GM21737 (cell line): ENCODE data around the gene ATP6V1F.
A peak's percentile ranks its signal among the peaks of the same experiment; 100 is the strongest.

Experiments used
- ATAC-seq: cut with Tn5 transposase; IDR thresholded peaks from one replicate; pipeline ENCODE4 v1.9.1; 2021; ENCODE audit warnings: mild to moderate bottlenecking, moderate library complexity; ENCODE audit not compliant: unreplicated experiment

ATP6V1F gene

GRCh38 chr7:128867241-128867640, 4.6 kb downstream of the ATP6V1F start:
- ATAC-seq: no peak

GRCh38 chr7:128867842-128868623, 5.4 kb downstream of the ATP6V1F start:
- ATAC-seq: no peak

- ATAC-seq: no peak
Observed at GRCh38 chr7:128868624-128869137, 6.0 kb downstream of the ATP6V1F start.

GRCh38 chr7:128869138-128869943, 6.7 kb downstream of the ATP6V1F start:
- peak; percentile 56 for ATAC-seq

DNA sequence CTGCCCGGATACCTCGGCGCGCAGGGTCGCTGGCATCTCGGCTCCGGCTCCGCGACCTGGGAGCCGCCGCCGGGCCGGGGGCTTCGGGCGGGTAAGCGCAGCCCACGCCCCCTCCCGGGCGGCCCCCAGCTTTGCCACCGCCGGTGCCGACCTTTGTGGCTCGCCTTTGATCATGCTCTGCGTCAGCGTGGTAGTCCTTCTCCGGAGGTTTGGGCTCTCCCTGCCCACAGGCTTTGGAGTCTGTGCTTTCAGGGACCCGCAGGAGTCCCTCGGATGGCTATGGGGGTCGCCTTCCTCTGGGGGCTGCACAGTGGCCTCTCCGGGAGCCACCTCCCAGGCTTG, 7.3 kb downstream of the ATP6V1F start:
- no peak for ATAC-seq

- ATAC-seq: no peak
Observed at GRCh38 chr7:128871050-128871449, 8.4 kb downstream of the ATP6V1F start.

DNA sequence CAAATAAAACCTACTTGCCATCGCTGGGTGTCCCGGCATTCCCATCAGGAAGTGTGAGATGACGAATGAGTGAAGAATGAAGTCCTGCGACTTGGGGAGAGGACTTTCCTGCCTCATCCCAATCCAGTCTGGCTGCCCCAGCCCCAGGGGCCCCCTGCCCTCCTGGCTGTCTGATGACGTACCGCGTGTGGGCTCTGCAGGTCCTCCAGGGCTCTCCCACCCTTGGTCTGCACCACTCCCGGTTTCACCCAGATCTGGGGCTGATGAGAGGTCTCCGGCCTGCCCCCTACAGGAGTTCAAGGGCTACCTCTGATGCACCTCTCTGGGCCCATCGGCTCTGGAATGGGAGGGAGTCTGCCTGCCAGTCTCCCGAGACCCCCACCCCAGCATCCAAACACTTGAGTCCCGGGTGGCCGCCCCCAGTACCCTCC, 9.8 kb downstream of the ATP6V1F start:
- no peak for ATAC-seq

- ATAC-seq: no peak
Observed at GRCh38 chr7:128873234-128873633, 10.6 kb downstream of the ATP6V1F start.

- ATAC-seq: no peak
Observed at GRCh38 chr7:128874140-128875031, 11.7 kb downstream of the ATP6V1F start.

DNA sequence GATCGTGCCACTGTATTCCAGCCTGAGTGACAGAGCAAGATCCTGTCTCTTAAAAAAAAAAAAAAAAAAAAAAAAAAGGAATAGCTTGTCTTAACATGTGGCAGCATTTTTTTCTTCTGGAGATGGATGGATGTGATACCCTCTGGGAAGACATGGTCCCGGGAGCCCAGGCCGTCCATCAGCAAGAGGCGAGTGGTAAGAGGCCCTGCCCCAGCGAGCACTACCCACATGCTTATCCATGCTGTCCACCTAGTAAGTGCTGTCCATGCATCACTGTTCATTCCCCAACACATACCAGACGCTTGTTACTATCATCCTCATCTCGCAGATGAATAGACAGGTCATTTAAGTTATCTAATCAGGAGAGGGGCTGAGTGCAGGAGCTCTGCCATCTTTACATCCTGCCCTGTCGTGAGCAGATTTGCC, 12.9 kb downstream of the ATP6V1F start:
- ATAC-seq: no peak

DNA sequence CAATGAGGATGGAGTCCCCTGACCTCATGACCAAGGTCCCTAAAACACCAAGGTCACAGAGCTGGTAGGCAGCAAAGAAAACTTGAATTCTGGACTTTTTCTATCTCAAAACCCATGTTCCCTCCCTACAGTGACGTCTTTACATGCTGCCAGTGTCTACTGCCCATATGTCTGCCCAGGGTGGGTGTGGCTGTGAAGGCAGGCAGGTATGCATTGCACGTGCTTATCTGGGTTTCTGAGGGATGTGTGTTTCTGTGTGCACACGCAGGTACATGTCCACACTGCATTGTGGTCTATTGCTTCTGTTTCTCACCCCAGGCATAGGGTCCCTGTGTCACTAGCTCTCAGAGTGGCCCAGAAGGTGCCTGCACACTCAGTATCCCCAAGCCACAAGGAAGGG, 13.5 kb downstream of the ATP6V1F start:
- ATAC-seq: no peak

GRCh38 chr7:128876586-128876977, 13.9 kb downstream of the ATP6V1F start:
- no peak for ATAC-seq

GRCh38 chr7:128876978-128877755, 14.5 kb downstream of the ATP6V1F start:
- ATAC-seq: no peak

DNA sequence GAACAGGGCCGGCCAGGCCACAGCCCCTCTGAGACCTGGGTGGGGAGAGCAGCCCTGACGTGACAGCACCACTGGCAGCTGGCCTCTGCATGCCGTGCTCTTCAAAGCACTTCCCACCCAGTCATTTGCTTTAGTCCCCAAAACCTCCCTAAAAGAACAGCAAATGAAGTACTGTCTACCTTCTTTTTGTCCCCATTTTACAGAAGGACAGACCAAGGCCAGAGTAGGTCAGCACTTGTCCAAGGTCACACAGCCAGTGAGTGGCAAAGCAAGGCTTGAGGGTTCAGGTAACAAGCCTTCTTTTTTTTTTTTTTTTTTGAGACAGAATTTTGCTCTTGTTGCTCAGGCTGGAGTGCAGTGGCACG, 15.1 kb downstream of the ATP6V1F start:
- ATAC-seq: no peak

GRCh38 chr7:128878226-128879105, 15.8 kb downstream of the ATP6V1F start:
- ATAC-seq: no peak

DNA sequence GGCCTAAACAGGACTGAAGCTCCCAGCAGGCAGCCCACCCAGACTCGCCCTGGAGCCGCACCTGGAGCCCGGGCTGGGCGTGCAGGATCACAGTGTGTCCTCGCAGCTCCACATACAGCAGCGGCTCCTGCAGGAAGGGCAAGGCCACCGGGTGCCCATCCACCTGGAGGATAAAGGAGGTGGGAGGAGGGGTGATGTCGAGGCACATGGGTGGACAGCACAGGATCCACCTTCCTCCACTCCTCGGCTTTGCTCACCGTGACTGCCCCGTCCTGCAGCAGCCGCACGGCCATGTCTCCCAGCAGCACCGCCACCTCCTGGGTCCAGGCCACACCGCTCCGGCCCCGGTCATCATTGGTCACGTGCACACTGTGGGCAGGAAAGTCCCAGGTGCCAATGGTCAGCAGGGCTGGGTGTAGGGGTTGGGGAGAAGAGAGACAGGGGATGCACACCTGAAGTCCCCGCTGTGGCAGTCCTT, 16.8 kb downstream of the ATP6V1F start:
- no peak for ATAC-seq

DNA sequence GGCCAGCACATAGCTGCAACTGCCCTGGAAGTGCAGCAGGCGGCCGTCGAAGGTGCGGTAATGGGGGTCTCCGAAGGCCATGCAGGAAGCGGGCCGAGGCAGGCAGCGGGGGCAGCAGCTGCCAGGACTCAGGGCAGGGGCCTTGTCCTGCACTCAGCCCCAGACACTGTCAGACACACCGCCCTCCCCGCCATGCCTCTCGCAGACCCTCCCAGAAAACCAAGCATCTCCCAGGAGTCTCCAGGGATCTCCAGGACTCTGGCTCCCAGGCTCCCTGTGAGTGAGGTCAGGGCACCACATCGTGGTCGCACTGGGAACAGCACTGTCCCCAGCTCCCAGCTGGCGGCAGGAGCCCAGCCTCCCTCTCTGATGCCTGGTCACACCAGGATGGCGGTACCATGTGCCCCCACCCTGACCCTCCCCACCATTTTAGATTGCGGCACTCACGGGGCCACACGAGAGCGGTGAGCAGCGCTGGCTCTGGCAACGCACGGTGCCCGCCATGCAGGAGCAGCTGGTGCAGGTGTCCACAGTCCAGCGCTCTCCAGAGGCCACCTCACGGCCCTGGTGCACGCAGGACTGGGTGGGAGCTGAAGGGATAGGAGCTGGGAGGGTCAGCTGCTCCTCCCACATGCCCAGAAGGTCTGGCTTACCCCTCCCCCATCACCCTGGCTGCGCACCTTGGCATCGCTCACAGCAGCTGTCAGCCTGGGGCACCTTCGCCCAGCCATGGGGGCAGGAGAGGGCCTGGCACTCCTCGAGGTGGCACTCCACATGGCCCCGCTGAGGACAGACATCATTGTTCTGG, 17.5 kb downstream of the ATP6V1F start:
- no peak for ATAC-seq

GRCh38 chr7:128880791-128881457, 18.3 kb downstream of the ATP6V1F start:
- ATAC-seq: no peak
